Activated effector memory CD4-positive, alpha-beta T cell treated with Interleukin-2 at 50 U/mL for 16 hours (primary cell): ENCODE measurements around the gene SAFB2.

Experiments used
- DNase-seq: peaks from one replicate; pipeline ENCODE4 v3.0.0-alpha.2; 2020

Gene SAFB2

DNA sequence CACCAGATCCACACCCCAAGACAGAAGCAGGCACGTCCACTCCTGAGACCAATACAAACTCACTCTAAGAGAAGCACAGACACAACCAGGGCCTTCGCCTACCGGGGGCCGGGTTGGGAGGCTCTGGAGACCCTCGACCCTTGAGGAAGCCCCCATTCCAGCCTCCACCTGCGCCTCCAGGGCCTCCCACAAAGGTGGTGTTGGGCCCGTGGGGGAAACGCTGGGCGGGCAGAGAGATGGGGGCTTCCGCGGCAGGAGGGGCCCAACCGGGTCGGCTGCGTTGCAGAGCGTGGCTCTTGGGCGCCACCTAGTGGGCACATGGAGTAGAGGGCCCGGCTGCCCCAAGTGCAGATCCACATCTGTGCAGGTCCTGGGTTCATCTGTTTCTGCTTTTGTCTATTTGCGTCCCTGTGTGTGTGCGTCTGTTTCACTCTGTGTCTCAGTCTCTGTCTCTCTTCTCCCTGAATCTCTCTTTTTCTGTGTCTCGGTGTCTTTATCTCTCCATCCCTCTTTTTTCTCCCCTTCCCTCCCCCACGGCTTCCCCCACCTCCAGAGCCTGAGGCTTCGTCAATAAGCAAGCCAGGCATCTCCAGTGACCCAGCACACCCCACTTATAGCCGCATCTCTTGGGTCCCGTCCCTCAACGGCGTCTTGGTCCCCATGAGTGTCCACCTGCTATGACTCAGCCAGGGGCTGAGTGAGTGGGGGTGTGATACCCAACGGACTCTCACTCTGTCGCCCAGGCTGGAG is 44.3 kb downstream of the SAFB2 start:
- peak; percentile 52 for DNase-seq

DNA sequence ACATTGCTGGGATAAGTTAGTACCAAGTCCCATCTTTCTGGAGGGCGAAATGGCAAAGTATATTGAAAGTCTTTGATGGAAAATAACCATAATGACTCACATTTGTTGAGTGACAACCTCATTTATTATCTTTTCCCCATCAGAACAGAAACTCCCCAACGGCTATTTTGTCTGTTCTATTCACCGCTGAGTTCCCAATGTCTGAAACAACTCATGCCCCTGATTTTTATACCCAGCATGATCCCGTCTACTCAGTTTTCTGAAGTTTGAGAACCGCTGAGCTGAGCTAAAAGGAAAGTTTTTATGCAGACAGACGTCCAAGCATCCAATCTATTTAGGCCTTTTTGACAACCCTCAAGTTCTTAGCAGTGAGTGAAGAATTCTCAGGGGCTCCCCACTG is 47.0 kb downstream of the SAFB2 start:
- DNase-seq = no peak

DNA sequence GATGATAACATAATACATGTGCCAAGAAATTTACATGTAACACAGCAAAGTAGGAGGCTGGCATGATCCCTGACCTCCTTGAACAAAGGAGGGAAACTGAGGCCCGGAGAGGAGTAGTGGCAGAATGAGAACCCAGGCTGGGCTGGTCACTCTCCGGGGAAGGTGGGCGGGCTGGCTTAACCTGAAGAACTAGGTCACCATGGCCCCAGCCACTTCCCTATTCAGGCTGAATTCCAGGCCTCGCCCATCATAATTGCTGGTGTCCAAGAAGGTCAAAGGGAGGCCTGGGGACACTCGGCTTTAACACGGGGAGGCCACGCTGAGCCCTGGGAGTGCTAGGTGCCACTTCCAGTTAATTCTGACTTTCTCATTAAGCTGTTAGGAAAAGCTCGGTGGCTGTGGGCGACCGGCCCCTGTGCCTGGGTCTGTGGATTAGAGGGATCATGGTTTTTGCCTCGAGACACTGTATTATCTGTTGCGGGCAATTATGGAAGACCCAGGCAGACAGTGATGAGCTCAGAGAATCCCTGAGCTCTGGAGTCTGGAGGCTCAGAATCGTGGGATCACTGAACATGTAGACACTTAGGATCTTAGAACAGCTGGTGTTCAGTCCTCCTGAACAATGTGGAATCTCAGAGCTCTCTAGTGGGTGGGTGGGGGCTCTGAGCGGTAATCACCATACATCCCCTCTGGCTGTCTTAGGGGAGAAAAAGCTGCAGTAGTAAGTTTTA is 49.9 kb downstream of the SAFB2 start:
- DNase-seq = no peak

DNA sequence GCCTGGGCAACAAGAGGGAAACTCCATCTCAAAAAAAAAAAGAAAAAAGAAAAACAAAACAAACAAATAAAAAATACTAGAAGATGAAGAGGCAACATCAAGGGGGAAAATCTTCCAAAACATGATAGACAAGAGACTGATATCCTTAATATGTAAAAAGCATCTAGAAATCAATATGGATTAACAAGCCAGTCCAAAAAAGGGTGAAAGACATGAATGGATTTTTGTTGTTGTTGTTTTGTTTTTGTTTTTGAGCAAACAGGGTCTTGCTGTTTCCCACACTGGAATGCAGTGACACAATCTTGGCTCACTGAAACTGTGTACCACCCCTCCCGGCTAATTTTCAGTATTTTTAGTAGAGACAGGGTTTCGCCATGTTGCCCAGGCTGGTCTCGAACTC is 50.8 kb downstream of the SAFB2 start:
- DNase-seq = no peak

DNA sequence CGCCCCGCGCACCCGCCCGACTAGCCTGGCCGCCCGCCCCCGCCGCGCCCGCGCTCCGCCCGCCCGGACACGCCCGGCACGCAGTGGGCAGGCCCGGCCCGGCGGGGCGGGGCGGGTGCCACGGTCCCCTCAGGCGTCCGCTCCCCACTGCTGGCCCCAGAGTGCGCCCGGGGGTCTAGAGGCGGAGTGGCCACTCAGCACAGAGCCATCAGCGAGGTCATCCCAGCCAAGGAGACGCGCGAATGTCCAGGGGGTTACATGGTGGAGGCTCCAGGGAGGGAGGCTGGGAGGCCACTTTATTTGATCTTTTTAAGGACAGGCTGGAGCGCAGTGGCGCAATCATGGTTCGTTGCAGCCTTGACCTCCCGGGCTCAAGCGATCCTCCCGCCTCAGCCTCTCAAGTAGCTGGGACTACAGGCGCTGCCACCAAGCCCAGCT is 54.6 kb downstream of the SAFB2 start:
- no peak for DNase-seq

DNA sequence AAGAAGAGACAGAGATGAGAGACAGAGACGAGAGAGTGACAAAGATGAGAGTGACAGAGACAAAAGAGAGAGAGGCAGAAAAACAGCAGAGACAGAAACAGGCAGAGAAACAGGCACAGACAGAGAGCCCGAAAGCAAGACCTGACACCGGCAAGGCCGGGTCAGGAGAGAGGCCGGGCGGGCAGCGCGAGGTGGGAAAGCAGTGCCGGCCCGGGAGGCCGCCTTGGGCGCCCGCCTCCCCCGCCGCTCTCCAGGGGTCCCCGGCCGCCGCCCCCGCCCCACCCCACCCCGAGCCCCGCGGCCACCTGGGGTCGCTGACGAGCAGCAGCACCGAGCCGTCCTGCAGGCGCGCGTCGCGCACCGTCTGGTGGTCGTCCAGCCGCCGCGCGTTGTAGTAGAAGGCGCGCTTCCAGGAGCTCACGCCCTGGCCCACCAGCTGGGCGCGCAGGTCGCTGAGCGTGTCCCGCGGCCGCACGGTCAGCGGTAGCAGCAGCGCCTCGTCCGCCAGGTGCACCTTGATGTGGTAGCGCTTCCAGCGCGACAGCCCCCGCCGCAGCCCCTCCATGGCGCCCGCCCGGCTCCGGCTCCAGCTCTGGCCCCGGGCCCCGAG is 55.1 kb downstream of the SAFB2 start, which contains the start of gene TINCR:
Gene TINCR (minus strand): TSS at position 594 of the 610 bp plus-strand sequence.
- no peak for DNase-seq

DNA sequence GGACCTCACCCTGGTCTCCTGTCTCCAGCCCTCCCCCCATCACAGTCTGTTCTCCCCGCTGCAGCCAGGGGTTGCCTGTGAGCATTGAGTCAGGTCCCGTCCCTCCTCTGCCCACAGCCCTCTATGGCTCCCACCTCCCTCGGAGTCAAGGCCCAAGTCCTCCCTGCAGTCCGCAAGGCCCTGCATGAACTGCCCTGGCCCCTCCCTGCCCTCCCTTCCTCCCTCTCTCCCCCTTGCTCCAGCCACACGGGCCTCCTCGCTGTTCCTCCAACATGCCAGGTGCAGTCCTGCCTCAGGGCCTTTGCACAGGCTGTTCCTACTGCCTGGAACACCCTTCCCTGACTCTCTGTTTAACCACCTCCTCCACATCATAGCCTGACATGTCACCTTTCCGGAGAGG is 57.6 kb downstream of the SAFB2 start:
- no peak for DNase-seq

DNA sequence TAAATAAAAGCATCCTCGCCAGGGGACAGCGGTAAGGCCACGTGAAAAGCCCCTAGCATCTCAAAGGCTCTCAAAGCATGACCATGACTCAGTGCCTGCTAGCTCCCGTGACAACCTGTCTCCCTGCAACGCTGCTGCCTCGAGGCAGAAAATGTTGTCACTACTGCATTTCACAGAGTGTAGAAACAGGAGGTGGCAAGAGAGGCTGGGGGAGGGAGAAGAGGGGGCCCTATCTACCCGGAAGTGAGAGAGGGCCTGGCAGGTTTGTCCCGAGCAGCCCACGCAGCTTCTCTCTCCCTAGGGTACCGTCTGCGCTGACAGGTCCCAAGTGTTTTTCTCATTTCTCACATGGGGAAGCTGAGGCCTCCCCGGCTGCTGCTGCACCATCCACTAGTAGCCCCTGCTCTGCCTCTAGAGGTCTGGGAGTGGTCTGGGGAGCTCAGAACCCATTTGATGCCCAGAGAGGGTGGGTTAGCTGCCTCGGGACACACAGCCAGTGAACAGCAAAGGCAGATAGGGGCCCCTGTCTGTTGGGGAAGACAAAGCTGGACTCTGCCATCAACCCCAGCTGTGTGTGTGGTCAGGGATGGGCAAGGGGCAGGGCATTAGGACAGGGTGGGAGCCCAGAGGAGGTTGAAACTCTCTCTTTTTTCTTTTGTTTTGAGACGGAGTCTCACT is 58.5 kb downstream of the SAFB2 start:
- DNase-seq = no peak

DNA sequence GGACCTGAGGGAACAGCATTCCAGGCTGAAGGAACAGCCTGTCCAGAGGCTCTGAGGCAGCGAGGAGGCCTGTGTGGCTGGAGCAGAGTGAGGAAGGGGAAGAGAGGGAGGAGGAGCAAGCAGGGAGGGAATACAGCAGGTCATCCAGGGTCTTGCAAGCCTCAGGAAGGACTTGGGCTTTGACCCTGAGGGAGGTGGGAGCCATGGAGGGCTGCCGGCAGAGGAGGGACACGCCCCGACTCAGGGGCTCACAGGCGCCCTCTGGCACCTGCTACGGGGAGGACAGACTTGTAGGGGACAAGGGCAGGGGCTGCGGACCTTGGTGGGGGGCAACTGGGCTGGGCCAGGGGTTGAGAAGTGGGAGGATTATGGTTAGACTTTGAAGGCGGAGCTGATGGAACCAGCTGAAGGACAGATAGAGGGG is 59.6 kb downstream of the SAFB2 start:
- no peak for DNase-seq

DNA sequence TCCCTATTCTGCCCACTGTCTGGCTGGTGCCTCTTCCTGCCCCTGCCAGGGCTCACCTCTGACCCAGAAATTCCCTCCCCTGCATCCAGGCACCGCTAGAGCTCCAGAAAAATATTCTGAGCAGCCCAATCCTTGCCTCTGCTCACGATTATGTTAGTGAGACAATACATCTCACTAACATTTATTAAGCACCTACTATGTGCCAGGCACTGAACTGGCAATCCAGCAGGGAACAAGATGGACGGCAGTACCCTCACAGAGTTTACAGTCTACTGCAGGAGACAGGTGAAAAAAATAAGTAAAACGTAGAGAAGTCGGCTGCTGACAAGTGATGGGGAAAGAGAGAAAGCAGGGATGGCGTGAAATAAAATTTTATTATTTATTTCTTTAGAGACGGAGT is 60.3 kb downstream of the SAFB2 start:
- DNase-seq = no peak

DNA sequence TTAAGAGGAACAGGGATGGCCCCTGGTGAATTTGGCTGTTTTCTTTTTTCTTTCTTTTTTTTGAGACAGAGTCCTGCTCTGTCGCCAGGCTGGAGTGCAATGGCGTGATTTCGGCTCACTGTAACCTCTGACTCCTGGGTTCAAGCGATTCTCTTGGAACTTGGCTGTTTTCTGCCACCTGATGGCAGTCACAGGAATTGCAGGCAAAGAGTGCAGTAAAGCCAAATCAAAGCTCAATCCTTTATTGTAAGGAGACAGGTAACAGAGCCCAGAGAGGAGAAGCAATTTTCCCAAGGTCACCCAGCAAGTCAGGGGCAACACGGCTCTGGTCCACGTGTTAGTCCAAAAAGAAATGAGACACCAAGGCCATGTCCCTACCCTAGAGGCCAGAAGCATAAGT is 61.0 kb downstream of the SAFB2 start:
- no peak for DNase-seq

DNA sequence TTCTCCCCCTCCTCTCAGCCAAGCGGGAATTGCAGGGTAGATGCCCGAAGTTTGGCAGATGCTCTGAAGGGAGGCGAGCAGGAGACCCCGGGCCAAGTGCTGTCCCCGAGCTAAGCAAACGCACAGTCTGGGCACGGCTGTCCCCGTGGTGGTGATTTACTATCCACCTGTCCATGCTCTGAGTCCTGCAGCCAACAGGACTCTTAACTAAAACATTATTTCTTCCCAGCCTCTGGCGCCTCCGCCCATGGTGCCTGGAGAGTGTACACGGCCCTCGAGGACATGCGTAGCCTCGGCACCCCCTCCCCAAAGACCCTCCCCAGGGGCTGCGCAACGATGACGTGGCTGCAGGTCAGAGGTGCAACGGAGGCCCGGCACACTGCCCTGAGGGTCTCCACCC is 62.4 kb downstream of the SAFB2 start:
- no peak for DNase-seq

DNA sequence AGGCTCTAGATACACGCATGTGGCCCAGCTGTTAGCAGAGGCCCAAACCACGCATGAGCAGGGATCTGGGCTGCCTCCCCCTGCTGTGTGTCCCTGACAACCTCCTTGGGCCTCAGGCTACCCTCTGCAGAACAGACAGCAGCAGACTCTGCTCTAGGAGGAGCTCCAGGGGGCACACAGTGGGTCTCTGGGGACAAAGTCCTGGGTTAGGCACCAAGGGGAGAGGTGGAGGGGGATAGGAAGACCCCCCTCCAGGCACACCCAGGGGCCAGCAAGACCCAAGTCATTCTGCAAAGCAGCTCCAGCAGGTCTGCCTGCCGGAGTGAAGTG is 62.8 kb downstream of the SAFB2 start:
- DNase-seq = no peak

DNA sequence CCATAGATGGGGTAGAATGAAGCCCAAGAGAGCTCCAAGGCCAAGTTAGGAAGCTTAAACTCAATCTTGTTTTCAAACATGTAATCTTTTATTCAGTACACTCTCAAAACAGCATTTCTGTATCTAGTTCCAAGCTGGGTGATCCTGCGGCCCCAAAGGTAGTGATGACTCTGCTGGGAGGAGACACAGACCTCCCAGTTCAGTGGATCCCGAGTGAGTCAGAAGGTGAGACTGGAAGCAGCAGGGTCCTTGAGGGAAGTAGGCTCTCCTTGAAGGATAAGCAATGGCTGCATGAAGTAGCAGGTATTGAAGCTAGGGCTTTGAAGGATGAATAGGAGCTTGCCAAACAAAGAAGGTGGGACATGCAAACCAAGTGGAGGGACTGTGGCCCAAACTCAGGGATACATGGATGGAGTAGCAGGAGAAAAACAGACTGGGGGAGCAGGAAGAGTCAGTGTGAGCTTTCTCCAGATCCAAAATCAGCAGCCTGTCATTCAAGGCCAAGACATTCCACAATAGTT is 64.4 kb downstream of the SAFB2 start:
- no peak for DNase-seq

DNA sequence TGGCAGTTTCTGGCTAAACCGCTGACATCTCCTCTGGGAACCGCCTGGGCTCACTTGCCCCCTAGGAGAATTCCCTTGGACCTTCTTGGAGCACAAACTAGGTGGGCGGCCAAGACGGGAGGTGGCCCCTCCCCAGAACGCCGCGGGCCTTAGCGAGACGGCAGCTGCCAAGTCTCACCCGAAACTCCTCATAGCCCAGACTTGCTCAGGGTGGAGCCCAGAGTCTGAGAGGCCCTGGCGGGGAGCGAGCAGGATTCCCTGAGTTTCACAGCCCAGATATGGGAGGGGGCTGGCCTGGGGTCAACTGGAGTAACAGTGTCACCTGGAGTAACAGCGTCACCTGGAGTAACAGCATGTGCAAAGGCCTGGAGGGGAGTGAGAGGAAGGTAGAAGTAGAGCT is 64.9 kb downstream of the SAFB2 start:
- no peak for DNase-seq

DNA sequence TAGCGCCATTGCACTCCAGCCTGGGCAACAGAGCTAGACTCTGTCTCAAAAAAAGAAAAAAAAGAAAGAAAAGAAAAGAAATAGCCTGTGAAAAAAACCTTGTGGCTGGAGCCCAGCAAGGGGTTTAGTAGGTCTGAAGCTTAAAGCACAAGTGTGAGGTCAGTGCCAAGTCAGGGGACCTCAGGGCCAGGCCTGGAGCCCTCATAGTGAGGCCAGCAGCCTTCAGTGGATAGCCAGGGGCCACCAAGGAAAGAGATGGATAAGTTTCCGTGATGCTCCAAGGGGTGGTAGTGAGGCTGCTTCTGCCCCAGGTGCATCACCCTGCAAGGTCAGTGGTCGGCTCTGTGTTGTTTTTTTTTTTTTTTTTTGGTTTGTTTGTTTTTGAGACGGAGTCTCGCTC is 67.7 kb downstream of the SAFB2 start:
- DNase-seq = no peak

DNA sequence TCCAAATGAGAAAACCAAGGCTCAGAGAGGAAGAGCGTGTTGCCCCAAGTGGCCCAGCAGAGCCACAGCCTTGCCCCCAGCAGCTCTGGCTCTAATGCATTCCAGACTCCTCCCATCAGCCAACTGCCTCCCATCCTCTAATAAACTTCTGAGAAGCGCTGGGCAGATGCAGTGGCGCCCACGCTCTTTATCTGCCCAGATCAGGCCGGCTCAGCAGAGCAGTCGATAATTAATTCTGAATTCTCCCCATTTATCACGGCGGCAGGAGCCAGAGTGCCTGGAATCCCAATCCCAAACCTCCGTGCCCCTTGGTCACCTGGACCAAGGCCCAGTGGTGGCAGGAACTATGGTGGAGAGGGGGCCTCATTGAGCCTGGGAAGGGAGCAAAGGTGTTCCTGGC is 68.7 kb downstream of the SAFB2 start:
- no peak for DNase-seq

DNA sequence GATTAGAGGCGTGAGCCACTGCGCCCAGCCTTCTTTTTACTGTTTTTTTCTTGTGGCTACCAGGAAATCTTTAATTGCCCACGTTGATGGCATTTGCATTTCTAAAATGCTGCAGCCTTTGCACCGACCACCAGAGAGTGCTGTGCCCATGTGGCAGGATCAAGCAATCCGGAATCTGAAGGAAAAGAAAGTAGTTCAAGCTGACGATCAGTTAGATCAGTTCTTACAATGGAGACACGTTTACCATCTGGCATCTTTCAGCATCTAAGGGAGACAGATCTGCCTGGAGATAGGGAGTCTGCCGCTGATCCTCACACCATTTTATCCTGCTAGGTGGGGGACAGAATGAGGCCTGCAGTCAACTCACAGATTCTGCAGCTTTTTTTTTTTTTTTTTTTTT is 74.7 kb downstream of the SAFB2 start:
- DNase-seq = no peak

DNA sequence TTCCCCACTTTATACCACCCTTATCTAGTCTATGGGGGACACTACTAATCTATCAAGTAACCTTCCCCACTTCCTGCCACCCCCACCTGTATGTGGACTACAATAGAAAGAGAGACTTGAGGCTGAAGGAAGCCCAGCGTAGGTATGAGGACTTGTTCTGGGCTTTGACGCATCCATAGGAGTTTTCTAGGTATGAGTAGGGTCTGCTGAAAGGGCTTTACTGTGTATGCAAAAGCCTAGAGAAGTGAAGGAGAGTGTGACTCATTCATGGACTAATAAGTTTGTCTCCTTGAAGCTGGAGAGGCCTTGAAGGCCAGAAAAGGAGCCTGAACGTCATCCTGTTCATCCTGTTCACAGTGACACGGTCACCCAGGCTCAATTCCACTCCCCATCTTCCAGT is 76.6 kb downstream of the SAFB2 start:
- DNase-seq = no peak

DNA sequence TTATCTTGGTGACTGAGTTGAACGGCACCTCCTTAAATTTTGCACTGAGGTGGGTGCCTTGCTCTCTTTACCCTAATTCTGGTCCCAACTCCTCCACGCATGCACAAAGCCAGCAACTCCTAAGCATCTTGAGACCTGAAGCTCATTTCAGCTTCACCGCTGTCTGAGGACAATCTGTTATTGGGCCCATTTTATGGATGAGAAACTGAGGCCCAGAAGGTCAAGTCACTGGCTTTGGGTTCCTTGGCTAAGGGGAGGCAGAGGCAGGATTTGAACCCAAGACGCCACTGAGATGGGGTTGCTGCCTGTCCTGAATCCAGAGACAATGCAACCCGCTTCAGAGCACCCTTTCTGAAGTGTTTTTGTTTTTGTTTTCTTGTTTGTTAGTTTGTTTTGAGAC is 77.5 kb downstream of the SAFB2 start:
- no peak for DNase-seq

DNA sequence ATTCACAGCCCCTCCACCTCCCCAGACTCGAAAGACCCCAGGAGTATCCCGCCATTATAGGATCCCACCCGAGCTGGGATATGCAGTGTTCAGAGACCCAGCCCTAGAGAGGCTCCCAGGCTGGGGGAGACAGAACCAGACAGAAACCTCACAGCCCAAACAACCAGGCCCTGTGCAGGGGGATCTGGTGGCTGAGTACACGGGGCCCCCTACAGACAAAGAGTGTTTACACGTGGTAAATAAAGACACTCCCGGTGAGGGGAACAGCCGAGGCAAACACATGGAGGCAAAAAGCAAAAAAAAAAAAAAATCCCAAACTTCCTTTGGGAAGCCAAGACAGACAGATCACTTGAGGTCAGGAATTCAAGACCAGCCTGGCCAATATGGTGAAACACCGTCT is 79.9 kb downstream of the SAFB2 start:
- DNase-seq = no peak

DNA sequence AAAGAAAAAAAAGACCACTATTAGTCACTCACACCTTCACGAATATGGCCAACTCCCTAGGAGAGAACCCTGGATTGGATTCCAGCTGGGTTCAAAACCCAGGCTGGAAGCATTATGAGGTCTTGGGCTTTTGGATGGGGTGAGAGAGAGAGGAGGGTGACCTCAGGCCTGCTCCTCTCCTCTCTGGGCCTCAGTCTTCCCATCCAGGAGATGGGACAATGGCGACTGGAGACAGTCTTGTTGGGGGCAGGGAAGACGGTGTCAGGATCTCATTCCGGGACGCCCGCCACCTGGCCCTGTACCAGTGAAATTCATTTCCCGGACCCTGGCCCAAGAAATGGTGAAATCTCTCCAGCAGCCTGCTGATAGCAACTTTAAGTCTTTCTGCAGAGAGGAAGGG is 81.1 kb downstream of the SAFB2 start:
- no peak for DNase-seq

DNA sequence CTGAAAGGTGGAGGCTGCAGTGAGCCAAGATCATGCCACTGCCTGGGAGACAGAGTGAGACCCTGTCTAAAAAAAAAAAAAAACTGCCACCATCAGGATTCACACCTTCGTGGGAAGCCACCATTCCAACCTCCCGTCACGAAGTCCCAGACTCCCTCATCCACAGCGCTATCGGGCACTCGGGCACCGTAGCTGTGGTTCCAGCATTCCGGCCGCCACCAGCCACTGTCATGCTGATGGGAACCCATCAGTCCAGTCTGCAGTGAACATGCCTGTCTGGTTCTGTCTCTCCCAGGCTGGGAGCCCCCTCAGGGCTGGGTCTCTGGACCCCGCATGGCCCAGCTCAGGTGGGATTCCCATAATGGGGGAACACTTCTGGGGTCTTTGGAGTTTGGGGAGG is 82.4 kb downstream of the SAFB2 start:
- no peak for DNase-seq

DNA sequence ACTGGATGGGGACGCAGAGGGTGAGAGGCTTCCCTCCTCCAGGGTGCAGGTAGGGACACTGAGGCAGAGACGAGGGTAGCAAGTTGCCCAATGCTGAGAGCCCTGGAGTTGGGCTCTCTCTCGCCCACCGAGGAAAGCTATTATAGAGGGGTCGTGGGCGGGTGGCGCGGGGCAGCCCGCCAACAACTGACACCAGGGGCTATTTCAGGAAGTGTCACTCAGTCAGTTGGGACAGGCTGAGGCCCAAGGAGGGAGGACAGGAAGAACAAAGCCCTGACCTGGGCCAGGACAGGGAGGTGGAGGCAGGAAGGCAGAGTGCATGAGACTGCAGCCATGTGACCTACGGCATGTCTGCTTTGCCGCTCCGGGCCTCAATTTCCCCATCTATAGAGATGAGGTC is 84.7 kb downstream of the SAFB2 start:
- DNase-seq = no peak
